Neuronal stem cell (in vitro differentiated cells): ENCODE data around the gene RNASEH2B.

Experiments
- DNase-seq: peaks from one replicate; pipeline ENCODE4 v3.0.0-alpha.2; 2013; ENCODE audit warnings: low spot score
- H2AFZ ChIP-seq: one replicate; pipeline ENCODE4 v1.6.1; 2013; ENCODE audit warnings: mild to moderate bottlenecking, low read length, inconsistent platforms
- H2AK5ac ChIP-seq: 2 replicates; pipeline ENCODE4 v1.6.1; 2013; ENCODE audit warnings: low read depth, mild to moderate bottlenecking, inconsistent platforms, low read length, moderate library complexity, mixed read lengths
- H2BK120ac ChIP-seq: 2 replicates; pipeline ENCODE4 v1.6.1; 2013; ENCODE audit warnings: low read depth, mild to moderate bottlenecking, inconsistent platforms, low read length, moderate library complexity, mixed read lengths
- H2BK12ac ChIP-seq: one replicate; pipeline ENCODE4 v1.6.1; 2013; ENCODE audit warnings: low read length, inconsistent platforms
- H2BK15ac ChIP-seq: 2 replicates; pipeline ENCODE4 v1.6.1; 2013; ENCODE audit warnings: mild to moderate bottlenecking, low read length, inconsistent platforms, mixed read lengths
- H2BK5ac ChIP-seq: one replicate; pipeline ENCODE4 v1.6.1; 2013; ENCODE audit warnings: inconsistent platforms, mild to moderate bottlenecking, low read length, moderate library complexity
- H3K14ac ChIP-seq: one replicate; pipeline ENCODE4 v1.6.1; 2013; ENCODE audit warnings: low read length, inconsistent platforms
- H3K18ac ChIP-seq: 2 replicates; pipeline ENCODE4 v1.6.1; 2013; ENCODE audit warnings: low read length, inconsistent platforms
- H3K23ac ChIP-seq: 2 replicates; pipeline ENCODE4 v1.6.1; 2013; ENCODE audit warnings: low read depth, mild to moderate bottlenecking, mixed read lengths, low read length, inconsistent platforms; ENCODE audit not compliant: poor library complexity
- H3K27ac ChIP-seq: replicated peaks from 3 replicates; pipeline ENCODE4 v1.5.1; 2013; ENCODE audit warnings: low read length, inconsistent platforms
- H3K27me3 ChIP-seq, 3 experiments: 2 replicates each; pipeline ENCODE4 v1.6.1; 2013; ENCODE audit warnings: low read length in 3 of 3, mild to moderate bottlenecking in 2 of 3, inconsistent platforms in 1 of 3, low read depth in 1 of 3, mixed read lengths in 1 of 3, moderate library complexity in 1 of 3; ENCODE audit not compliant: control insufficient read depth in 3 of 3, insufficient read depth in 3 of 3
- H3K36me3 ChIP-seq, 2 donors: replicated peaks in 1 of 2; 2 replicates each; pipeline ENCODE4 v1.6.1; 2013; ENCODE audit warnings: low read length in 2 of 2; ENCODE audit not compliant: control insufficient read depth in 2 of 2, insufficient read depth in 2 of 2
- H3K4ac ChIP-seq: 2 replicates; pipeline ENCODE4 v1.6.1; 2013; ENCODE audit warnings: inconsistent platforms, mild to moderate bottlenecking, low read length, moderate library complexity
- H3K4me1 ChIP-seq, 2 donors: 1 replicate in 1 of 2; 2 replicates in 1 of 2; pipeline ENCODE4 v1.6.1; 2013; ENCODE audit warnings: low read length in 2 of 2, low read depth in 1 of 2; ENCODE audit not compliant: control insufficient read depth in 2 of 2, insufficient read depth in 1 of 2
- H3K4me2 ChIP-seq: one replicate; pipeline ENCODE4 v1.6.1; 2013; ENCODE audit warnings: mild to moderate bottlenecking, low read length, inconsistent platforms; ENCODE audit not compliant: insufficient read depth, poor library complexity, severe bottlenecking
- H3K4me3 ChIP-seq, 2 donors: 2 replicates each; pipeline ENCODE4 v1.5.1; 2013; ENCODE audit warnings: low read length in 2 of 2, mild to moderate bottlenecking in 2 of 2, inconsistent platforms in 1 of 2, moderate library complexity in 1 of 2
- H3K79me1 ChIP-seq: one replicate; pipeline ENCODE4 v1.6.1; 2013; ENCODE audit warnings: low read depth, mild to moderate bottlenecking, inconsistent platforms, low read length, moderate library complexity
- H3K9ac ChIP-seq: one replicate; pipeline ENCODE4 v1.6.1; 2013; ENCODE audit warnings: mild to moderate bottlenecking, low read depth, low read length, inconsistent platforms; ENCODE audit not compliant: poor library complexity
- H3K9me3 ChIP-seq, 2 donors: replicated peaks in 1 of 2; 2 replicates each; pipeline versions ENCODE3 to v1.6.1; 2013; ENCODE audit warnings: low read length in 2 of 2, mild to moderate bottlenecking in 2 of 2, inconsistent platforms in 1 of 2, low read depth in 1 of 2, mixed read lengths in 1 of 2, moderate library complexity in 1 of 2; ENCODE audit not compliant: control insufficient read depth in 2 of 2, insufficient read depth in 1 of 2
- H4K8ac ChIP-seq: one replicate; pipeline ENCODE4 v1.6.1; 2013; ENCODE audit warnings: low read depth, mild to moderate bottlenecking, inconsistent platforms, low read length, moderate library complexity
- H4K91ac ChIP-seq: one replicate; pipeline ENCODE4 v1.6.1; 2013; ENCODE audit warnings: low read length, low read depth, mild to moderate bottlenecking, inconsistent platforms; ENCODE audit not compliant: poor library complexity
- WGBS, 2 donors: extraction: QIAGEN DNeasy Blood & Tissue Kit; methylation state at CpG; one replicate each; pipeline ENCODE4 v1.1.7; 2013; ENCODE audit warnings: missing lambda C conversion rate in 2 of 2, mixed read lengths in 1 of 2; ENCODE audit not compliant: insufficient read length in 2 of 2, insufficient replicate concordance in 1 of 2; ENCODE audit errors: extremely low coverage in 2 of 2; 5-methylcytosine and 5-hydroxymethylcytosine counted together

Gene RNASEH2B

GRCh38 chr13:50888362-50888761, 21.2 kb upstream of the RNASEH2B start:
- no peaks in the 10 kb centered on the region for H3K27me3 ChIP-seq

GRCh38 chr13:50889317-50889716, 20.3 kb upstream of the RNASEH2B start:
- Histone ChIP-seq H2BK12ac (no peak overlapping the region), H4K91ac (no peak overlapping the region), H3K27ac (no peak overlapping the region), H3K4ac (no peak overlapping the region), H2AFZ (no peak overlapping the region), H3K9me3 (no peaks in the 10 kb centered on the region), H3K27me3 (no peaks in the 10 kb centered on the region), H3K14ac (no peak overlapping the region), H2AK5ac (no peak overlapping the region), H4K8ac (no peak overlapping the region), H2BK15ac (no peak overlapping the region), H3K79me1 (no peaks in the 10 kb centered on the region), H3K4me3 (no peak overlapping the region), H3K18ac (no peak overlapping the region), H3K4me1 (peaks cover 0 to 11% of the 10 kb centered on the region in 2 donors), H3K9ac (no peak overlapping the region), H3K36me3 (no peaks in the 10 kb centered on the region), H3K23ac (no peak overlapping the region), H2BK120ac (no peak overlapping the region), H3K4me2 (no peak overlapping the region), H2BK5ac (no peak overlapping the region)
- no CpG with 5 or more reads among the region's 1 CpG for WGBS, 2 donors
- no peak for DNase-seq

More at GRCh38 chr13:50888362-50888761, 21.2 kb upstream of the RNASEH2B start:
- Histone ChIP-seq H3K27ac (no peak overlapping the region), H3K14ac (no peak overlapping the region), H2BK120ac (no peak overlapping the region), H3K4me1 (peaks cover 0 to 5% of the 10 kb centered on the region in 2 donors), H4K91ac (no peak overlapping the region), H2AFZ (no peak overlapping the region), H3K4me2 (no peak overlapping the region), H3K4me3 (no peak overlapping the region), H4K8ac (no peak overlapping the region), H3K79me1 (no peaks in the 10 kb centered on the region), H3K18ac (no peak overlapping the region), H3K9ac (no peak overlapping the region), H2AK5ac (no peak overlapping the region), H2BK5ac (no peak overlapping the region), H3K9me3 (no peaks in the 10 kb centered on the region), H3K36me3 (no peaks in the 10 kb centered on the region), H2BK15ac (no peak overlapping the region), H3K23ac (no peak overlapping the region), H2BK12ac (no peak overlapping the region), H3K4ac (no peak overlapping the region)
- no CpG with 5 or more reads among the region's 1 CpG for WGBS, 2 donors
- no peak for DNase-seq

- Histone ChIP-seq H3K9ac (no peak overlapping the region), H2AFZ (no peak overlapping the region), H3K4me3 (no peak overlapping the region), H3K4me1 (peaks cover 0 to 11% of the 10 kb centered on the region in 2 donors), H3K23ac (no peak overlapping the region), H2BK5ac (no peak overlapping the region), H3K27ac (no peak overlapping the region), H2BK15ac (no peak overlapping the region), H3K14ac (no peak overlapping the region), H2AK5ac (no peak overlapping the region), H4K8ac (no peak overlapping the region), H3K18ac (no peak overlapping the region), H3K4me2 (no peak overlapping the region), H2BK12ac (no peak overlapping the region), H3K4ac (no peak overlapping the region), H3K36me3 (no peaks in the 10 kb centered on the region), H2BK120ac (no peak overlapping the region), H3K27me3 (no peaks in the 10 kb centered on the region), H3K79me1 (no peaks in the 10 kb centered on the region), H3K9me3 (no peaks in the 10 kb centered on the region), H4K91ac (no peak overlapping the region)
- no peak for DNase-seq
Measured at GRCh38 chr13:50891206-50891605, 18.4 kb upstream of the RNASEH2B start.

GRCh38 chr13:50892210-50892944, 17.2 kb upstream of the RNASEH2B start:
- Histone ChIP-seq H3K4me2 (no peak overlapping the region), H3K14ac (no peak overlapping the region), H2BK120ac (no peak overlapping the region), H2BK5ac (no peak overlapping the region), H2AFZ (no peak overlapping the region), H3K18ac (no peak overlapping the region), H3K9me3 (no peaks in the 10 kb centered on the region), H3K27ac (no peak overlapping the region), H3K27me3 (no peaks in the 10 kb centered on the region), H3K4me3 (no peak overlapping the region), H4K91ac (no peak overlapping the region), H3K79me1 (no peaks in the 10 kb centered on the region), H2AK5ac (no peak overlapping the region), H2BK15ac (no peak overlapping the region), H3K4ac (no peak overlapping the region), H3K23ac (no peak overlapping the region), H4K8ac (no peak overlapping the region), H3K9ac (no peak overlapping the region), H3K4me1 (peaks cover 0 to 11% of the 10 kb centered on the region in 2 donors), H2BK12ac (no peak overlapping the region), H3K36me3 (no peaks in the 10 kb centered on the region)
- WGBS, 2 donors, result no CpG with 5 or more reads among the region's 7 CpGs
- no peak for DNase-seq
